ENCODE data around the gene CAPN2. TPM values are rescaled to one million over a fixed set of nuclear protein-coding genes. Genes with fewer than 3 reads are reported as not detected.

CAPN2 gene
- total and polyA plus RNA-seq, 7 experiments from 2014 or later, result 57.6 to 195 (median 99.5) TPM

GRCh38 chr1:223780318-223780717 lies 68.0 kb downstream of the CAPN2 start:
- H3K27me3 Mint-ChIP-seq, result no peaks in the 10 kb centered on the region

GRCh38 chr1:223780949-223781348 lies 68.6 kb downstream of the CAPN2 start:
- Histone ChIP-seq H3K9me3 (ENCODE audit: control insufficient read depth in 2 of 3, low read length in 3 of 3) (no peaks in the 10 kb centered on the region), H3K27ac (ENCODE audit: low read depth, low read length) (no peak overlapping the region), H3K4me1 (ENCODE audit: control insufficient read depth in 2 of 2, insufficient read depth in 2 of 2, low read length in 2 of 2) (peaks cover 0 to 4% of the 10 kb centered on the region in 2 donors), H3K4me3 (ENCODE audit: low read length) (no peak overlapping the region), H3K27me3 (ENCODE audit: control insufficient read depth in 2 of 2, insufficient read depth in 2 of 2, low read length in 2 of 2) (no peaks in the 10 kb centered on the region), H3K36me3 (ENCODE audit: control insufficient read depth in 2 of 3, insufficient read depth in 3 of 3, low read length in 3 of 3) (peaks cover 0 to 60% (median 18%) of the 10 kb centered on the region in 3 experiments)
- Mint-ChIP-seq H3K27ac (peak overlapping the region in 5 of 9 donors; percentile 14 to 67 (median 34)), H3K27me3 (no peaks in the 10 kb centered on the region), H3K4me1 (peaks cover 0 to 13% (median 7%) of the 10 kb centered on the region in 7 donors), H3K36me3 (peaks cover 11 to 55% (median 19%) of the 10 kb centered on the region in 5 donors), H3K4me3 (no peak overlapping the region), H3K9me3 (no peaks in the 10 kb centered on the region)
- ATAC-seq (no peak), DNase-seq (no peak)
- CTCF ChIA-PET, result interaction anchor here (1.5 to 1.8 kb wide), 2 partner anchors 32 to 65 kb away, joined by 5 to 6 read pairs; no protein-coding TSS in a partner anchor
- intact Hi-C loops (cut with micrococcal nuclease), result no loop called here
- POLR2A ChIA-PET, result interaction anchor here (1.5 kb wide), 1 partner anchor 65 kb away, joined by 4 read pairs; the partner anchor contains the start of gene TP53BP2

More at GRCh38 chr1:223780318-223780717, 68.0 kb downstream of the CAPN2 start:
- intact Hi-C loops (cut with micrococcal nuclease), result no loop called here
- peaks cover 9 to 52% (median 19%) of the 10 kb centered on the region in 5 donors for H3K36me3 Mint-ChIP-seq
- ChIA-PET POLR2A (interaction anchor here (0.6 to 1.5 kb wide), 2 partner anchors 66 to 301 kb away, joined by 3 to 4 read pairs; partner anchors contain the start of gene TP53BP2), CTCF (interaction anchor here (1.5 to 1.8 kb wide), 2 partner anchors 31 to 66 kb away, joined by 5 to 6 read pairs; no protein-coding TSS in a partner anchor)
- no peak overlapping the region for H3K27ac ChIP-seq (ENCODE audit: low read depth, low read length)
- peaks cover 0 to 64% (median 23%) of the 10 kb centered on the region in 3 experiments for H3K36me3 ChIP-seq (ENCODE audit: control insufficient read depth in 2 of 3, insufficient read depth in 3 of 3, low read length in 3 of 3)
- H3K27me3 ChIP-seq (ENCODE audit: control insufficient read depth in 2 of 2, insufficient read depth in 2 of 2, low read length in 2 of 2), result no peaks in the 10 kb centered on the region
- H3K4me3 Mint-ChIP-seq, result no peak overlapping the region
- no peak for DNase-seq
- H3K27ac Mint-ChIP-seq, result peak overlapping the region in 2 of 9 donors; percentile 34 to 67
- no peak overlapping the region for H3K4me3 ChIP-seq (ENCODE audit: low read length)
- no peaks in the 10 kb centered on the region for H3K9me3 Mint-ChIP-seq
- peaks cover 0 to 18% (median 6%) of the 10 kb centered on the region in 7 donors for H3K4me1 Mint-ChIP-seq
- no peak for ATAC-seq
- H3K9me3 ChIP-seq (ENCODE audit: control insufficient read depth in 2 of 3, low read length in 3 of 3), result no peaks in the 10 kb centered on the region
- peaks cover 0 to 11% of the 10 kb centered on the region in 2 donors for H3K4me1 ChIP-seq (ENCODE audit: control insufficient read depth in 2 of 2, insufficient read depth in 2 of 2, low read length in 2 of 2)

- CTCF ChIA-PET, result no interaction called here
These were observed 71.3 kb downstream of the CAPN2 start for GRCh38 chr1:223783676-223784075.

GRCh38 chr1:223784541-223784940 lies 72.2 kb downstream of the CAPN2 start:
- Histone ChIP-seq H3K9me3 (ENCODE audit: control insufficient read depth in 2 of 3, low read length in 3 of 3) (no peaks in the 10 kb centered on the region), H3K4me1 (ENCODE audit: control insufficient read depth in 2 of 2, insufficient read depth in 2 of 2, low read length in 2 of 2) (no peaks in the 10 kb centered on the region), H3K36me3 (ENCODE audit: control insufficient read depth in 2 of 3, insufficient read depth in 3 of 3, low read length in 3 of 3) (peaks cover 0 to 49% (median 11%) of the 10 kb centered on the region in 3 experiments), H3K27ac (ENCODE audit: low read depth, low read length) (no peak overlapping the region), H3K4me3 (ENCODE audit: low read length) (no peak overlapping the region), H3K27me3 (ENCODE audit: control insufficient read depth in 2 of 2, insufficient read depth in 2 of 2, low read length in 2 of 2) (no peaks in the 10 kb centered on the region)
- H3K9me3 Mint-ChIP-seq, result no peaks in the 10 kb centered on the region
- intact Hi-C loops (cut with micrococcal nuclease), result no loop called here
- H3K27ac Mint-ChIP-seq, result peak overlapping the region in 3 of 9 donors; percentile 1 to 22 (median 8)
- no peaks in the 10 kb centered on the region for H3K27me3 Mint-ChIP-seq
- ATAC-seq, result no peak
- peaks cover 0 to 6% (median 0%) of the 10 kb centered on the region in 7 donors for H3K4me1 Mint-ChIP-seq
- H3K4me3 Mint-ChIP-seq, result no peak overlapping the region
- ChIA-PET CTCF (no interaction called here), POLR2A (interaction anchor here (0.6 kb wide), 1 partner anchor 25 kb away, joined by 8 read pairs; no protein-coding TSS in a partner anchor)
- no peak for DNase-seq
- H3K36me3 Mint-ChIP-seq, result peaks cover 8 to 47% (median 16%) of the 10 kb centered on the region in 5 donors

More at GRCh38 chr1:223783676-223784075, 71.3 kb downstream of the CAPN2 start:
- Histone ChIP-seq H3K27ac (ENCODE audit: low read depth, low read length) (no peak overlapping the region), H3K36me3 (ENCODE audit: control insufficient read depth in 2 of 3, insufficient read depth in 3 of 3, low read length in 3 of 3) (peaks cover 0 to 50% (median 12%) of the 10 kb centered on the region in 3 experiments), H3K4me1 (ENCODE audit: control insufficient read depth in 2 of 2, insufficient read depth in 2 of 2, low read length in 2 of 2) (no peaks in the 10 kb centered on the region), H3K4me3 (ENCODE audit: low read length) (no peak overlapping the region), H3K9me3 (ENCODE audit: control insufficient read depth in 2 of 3, low read length in 3 of 3) (no peaks in the 10 kb centered on the region), H3K27me3 (ENCODE audit: control insufficient read depth in 2 of 2, insufficient read depth in 2 of 2, low read length in 2 of 2) (no peaks in the 10 kb centered on the region)
- POLR2A ChIA-PET, result no interaction called here
- ATAC-seq (no peak), DNase-seq (no peak)
- H3K4me3 Mint-ChIP-seq, result no peak overlapping the region
- H3K4me1 Mint-ChIP-seq, result peaks cover 0 to 6% (median 0%) of the 10 kb centered on the region in 7 donors
- H3K27me3 Mint-ChIP-seq, result no peaks in the 10 kb centered on the region
- intact Hi-C loops (cut with micrococcal nuclease), result no loop called here
- no peaks in the 10 kb centered on the region for H3K9me3 Mint-ChIP-seq
- H3K27ac Mint-ChIP-seq, result peak overlapping the region in 4 of 9 donors; percentile 0 to 72 (median 50)
- peaks cover 13 to 50% (median 15%) of the 10 kb centered on the region in 5 donors for H3K36me3 Mint-ChIP-seq

- CTCF ChIA-PET, result no interaction called here
- H3K36me3 Mint-ChIP-seq, result peaks cover 8 to 37% (median 16%) of the 10 kb centered on the region in 5 donors
- H3K4me1 ChIP-seq (ENCODE audit: control insufficient read depth in 2 of 2, insufficient read depth in 2 of 2, low read length in 2 of 2), result no peaks in the 10 kb centered on the region
- H3K27ac Mint-ChIP-seq, result no peak overlapping the region
- no peak overlapping the region for H3K4me3 ChIP-seq (ENCODE audit: low read length)
- peaks cover 0 to 39% (median 7%) of the 10 kb centered on the region in 3 experiments for H3K36me3 ChIP-seq (ENCODE audit: control insufficient read depth in 2 of 3, insufficient read depth in 3 of 3, low read length in 3 of 3)
- DNase-seq, result no peak
- POLR2A ChIA-PET, result interaction anchor here (0.6 kb wide), 1 partner anchor 846 kb away, joined by 4 read pairs; no protein-coding TSS in a partner anchor
- ATAC-seq, result no peak
- H3K27me3 ChIP-seq (ENCODE audit: control insufficient read depth in 2 of 2, insufficient read depth in 2 of 2, low read length in 2 of 2), result no peaks in the 10 kb centered on the region
- no peaks in the 10 kb centered on the region for H3K9me3 Mint-ChIP-seq
- no peaks in the 10 kb centered on the region for H3K9me3 ChIP-seq (ENCODE audit: control insufficient read depth in 2 of 3, low read length in 3 of 3)
- H3K4me3 Mint-ChIP-seq, result no peak overlapping the region
- no peak overlapping the region for H3K27ac ChIP-seq (ENCODE audit: low read depth, low read length)
- peaks cover 0 to 6% (median 0%) of the 10 kb centered on the region in 7 donors for H3K4me1 Mint-ChIP-seq
- intact Hi-C loops (cut with micrococcal nuclease), result no loop called here
- no peaks in the 10 kb centered on the region for H3K27me3 Mint-ChIP-seq
These were observed 73.5 kb downstream of the CAPN2 start for GRCh38 chr1:223785808-223786207.

GRCh38 chr1:223788746-223789415 lies 76.5 kb downstream of the CAPN2 start:
- peaks cover 0 to 4% (median 0%) of the 10 kb centered on the region in 7 donors for H3K4me1 Mint-ChIP-seq
- ATAC-seq (no peak), DNase-seq (no peak)
- Histone ChIP-seq H3K4me3 (ENCODE audit: low read length) (no peak overlapping the region), H3K9me3 (ENCODE audit: control insufficient read depth in 2 of 3, low read length in 3 of 3) (no peaks in the 10 kb centered on the region), H3K27ac (ENCODE audit: low read depth, low read length) (no peak overlapping the region), H3K36me3 (ENCODE audit: control insufficient read depth in 2 of 3, insufficient read depth in 3 of 3, low read length in 3 of 3) (peaks cover 7 to 40% (median 15%) of the 10 kb centered on the region in 3 experiments), H3K4me1 (ENCODE audit: control insufficient read depth in 2 of 2, insufficient read depth in 2 of 2, low read length in 2 of 2) (no peaks in the 10 kb centered on the region), H3K27me3 (ENCODE audit: control insufficient read depth in 2 of 2, insufficient read depth in 2 of 2, low read length in 2 of 2) (no peaks in the 10 kb centered on the region)
- H3K27me3 Mint-ChIP-seq, result no peaks in the 10 kb centered on the region
- ChIA-PET POLR2A (no interaction called here), CTCF (interaction anchor here (0.8 kb wide), 1 partner anchor 39 kb away, joined by 3 read pairs; no protein-coding TSS in a partner anchor)
- H3K27ac Mint-ChIP-seq, result peak overlapping the region in 1 of 9 donors; percentile 51
- peaks cover 0 to 39% (median 7%) of the 10 kb centered on the region in 5 donors for H3K36me3 Mint-ChIP-seq
- H3K9me3 Mint-ChIP-seq, result no peaks in the 10 kb centered on the region
- H3K4me3 Mint-ChIP-seq, result no peak overlapping the region
- intact Hi-C loops (cut with micrococcal nuclease), result no loop called here
